GM10847 (cell line): Measurements from ENCODE around the gene FGD6.

Source experiments
- POLR2A ChIP-seq: IDR thresholded peaks from 2 replicates; pipeline ENCODE4 v1.6.1; 2011; ENCODE audit not compliant: insufficient read length; ENCODE audit errors: extremely low read depth

Gene FGD6

DNA sequence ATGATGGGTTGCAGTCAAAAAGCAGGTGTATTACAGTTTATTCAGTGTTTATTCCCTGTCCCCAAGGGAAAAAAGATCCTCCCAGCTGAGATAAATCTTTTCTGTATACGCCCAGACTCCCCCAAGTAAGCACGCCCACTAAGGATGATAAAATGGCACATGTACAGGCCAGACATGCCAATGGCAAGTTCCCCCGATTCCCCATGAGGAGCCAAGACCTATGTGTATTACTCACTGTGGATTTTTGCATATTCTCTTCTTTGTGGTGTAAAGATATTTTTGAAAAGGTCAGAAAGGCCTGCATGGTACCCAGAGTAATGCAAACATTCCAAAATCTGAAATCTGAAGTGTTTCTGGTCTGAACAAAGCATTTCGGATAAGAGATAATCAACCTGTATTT is 166.0 kb downstream of the FGD6 start:
- TF ChIP-seq POLR2A, result no peak

- no peak for TF ChIP-seq POLR2A
Measured at GRCh38 chr12:95037906-95038305, 179.4 kb downstream of the FGD6 start.

- no peak for TF ChIP-seq POLR2A
Measured at GRCh38 chr12:95034750-95035149, 182.5 kb downstream of the FGD6 start.
